UCSD-AML1 (cell line): ENCODE results near the gene LGI2.
"Not testable (repeated sequence)": the region's sequence is repeated elsewhere in the genome, so short reads cannot be mapped to it uniquely, and the experiment has no call there.

ENCODE experiments used
- DNase-seq: peaks from one replicate; lab custom pipeline; 2025; ENCODE audit not compliant: unreplicated experiment; lab: John Stamatoyannopoulos, UW

LGI2 gene

GRCh38 chr4:25030277-25031076 is at the start of gene LGI2:
LGI2 (minus strand) TSS chr4:25030946; CDS start chr4:25030693, 253 bp downstream.
- no peak for DNase-seq

- no peak for DNase-seq
Observed at GRCh38 chr4:25078523-25078922, 47.8 kb upstream of the LGI2 start.

DNA sequence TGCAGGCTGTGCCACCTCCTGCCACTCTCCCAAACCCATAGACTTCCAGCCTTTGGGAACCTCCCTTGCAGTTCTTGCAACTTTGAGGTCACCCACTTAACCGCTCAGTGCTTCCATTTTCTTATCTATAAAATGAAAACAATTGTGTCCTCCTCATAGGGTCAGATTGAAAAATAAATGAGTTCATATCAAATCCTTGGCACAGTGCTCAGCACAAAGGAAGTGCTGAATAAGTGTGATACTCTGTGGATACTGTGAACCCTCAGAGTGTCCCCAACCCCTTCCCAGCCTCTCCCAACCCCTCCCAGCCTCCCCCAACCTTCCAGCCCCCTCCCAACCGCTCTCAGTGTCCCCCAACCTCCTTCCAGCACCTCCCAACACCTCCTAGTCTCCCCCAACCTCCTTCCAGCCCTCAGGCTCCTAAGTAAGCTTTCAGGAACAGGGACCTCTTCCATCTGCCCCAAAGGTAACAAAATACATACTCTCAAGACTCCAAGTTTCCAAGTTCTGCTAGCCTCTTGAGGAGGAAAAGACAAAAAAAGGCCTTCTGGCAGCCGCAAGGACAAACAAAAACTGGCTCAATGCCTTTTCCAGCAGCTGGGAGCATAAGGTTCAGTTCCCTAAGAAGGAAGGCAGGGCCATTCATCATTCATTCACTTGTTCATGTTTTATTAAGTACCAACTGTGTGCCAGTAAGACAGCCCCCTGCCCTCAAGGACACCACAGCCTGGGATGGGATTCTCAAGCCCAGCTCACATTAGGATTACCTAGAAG is 46.1 kb upstream of the LGI2 start:
- DNase-seq = no peak

DNA sequence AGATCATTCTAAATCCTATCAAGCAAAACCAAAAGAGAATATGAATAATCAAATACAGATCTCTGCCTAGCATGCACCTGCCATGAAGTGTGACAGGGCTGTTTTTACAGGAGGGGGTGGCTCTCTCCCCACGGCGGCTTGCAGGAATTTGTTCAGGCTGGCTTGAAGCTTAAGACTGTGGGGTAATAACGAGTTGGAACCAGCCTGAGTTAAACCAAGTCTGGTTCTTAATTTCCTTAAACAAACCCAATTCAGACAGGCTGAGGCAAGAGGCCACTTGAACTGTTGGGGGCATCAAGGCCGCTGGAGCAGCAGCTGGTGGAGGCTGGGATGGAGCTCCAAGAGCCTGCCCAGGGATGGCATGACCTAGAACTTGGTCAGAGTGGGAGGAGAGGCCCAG is 45.1 kb upstream of the LGI2 start:
- DNase-seq = no peak

GRCh38 chr4:25075129-25075528 is 44.4 kb upstream of the LGI2 start:
- DNase-seq = no peak

DNA sequence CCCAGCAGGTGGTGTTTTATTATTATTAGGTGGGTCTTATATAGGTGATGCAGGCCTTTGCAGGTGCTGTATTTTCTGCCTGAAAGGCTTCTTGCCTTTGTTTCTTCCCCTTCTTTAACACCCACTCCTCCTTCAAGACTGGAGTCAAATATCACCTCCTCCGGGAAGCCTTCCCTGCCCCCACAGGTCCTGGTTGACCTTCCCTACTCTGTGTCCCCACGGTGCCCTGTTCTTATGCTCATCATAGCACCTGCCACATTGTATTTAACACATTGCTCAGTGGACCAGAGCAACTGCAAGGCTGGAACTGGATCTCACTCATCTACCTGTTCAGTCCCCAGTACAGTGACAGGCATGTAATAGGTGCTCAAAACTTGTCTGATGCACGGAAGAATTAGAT is 39.8 kb upstream of the LGI2 start:
- DNase-seq = no peak

GRCh38 chr4:25069014-25069413 is 38.3 kb upstream of the LGI2 start:
- no peak for DNase-seq

DNA sequence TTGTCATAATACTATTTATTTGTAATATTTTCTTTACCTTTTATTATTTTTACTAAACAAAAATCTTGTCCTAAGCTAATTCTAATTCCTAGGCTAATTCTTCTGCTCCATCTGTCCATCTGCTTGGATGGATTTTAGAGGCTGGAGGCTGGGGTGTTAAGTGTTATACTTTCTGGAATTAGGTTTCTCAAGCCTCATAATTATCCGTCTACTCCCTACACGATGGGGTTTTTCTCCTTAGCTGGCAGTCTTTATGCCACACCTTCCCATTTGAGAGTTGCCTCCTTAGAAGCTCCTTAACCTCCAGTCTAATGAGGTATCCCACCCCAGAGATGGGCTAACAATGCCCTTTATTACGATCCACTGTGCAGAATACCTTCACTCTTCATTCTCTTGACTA is 37.6 kb upstream of the LGI2 start:
- DNase-seq = no peak

DNA sequence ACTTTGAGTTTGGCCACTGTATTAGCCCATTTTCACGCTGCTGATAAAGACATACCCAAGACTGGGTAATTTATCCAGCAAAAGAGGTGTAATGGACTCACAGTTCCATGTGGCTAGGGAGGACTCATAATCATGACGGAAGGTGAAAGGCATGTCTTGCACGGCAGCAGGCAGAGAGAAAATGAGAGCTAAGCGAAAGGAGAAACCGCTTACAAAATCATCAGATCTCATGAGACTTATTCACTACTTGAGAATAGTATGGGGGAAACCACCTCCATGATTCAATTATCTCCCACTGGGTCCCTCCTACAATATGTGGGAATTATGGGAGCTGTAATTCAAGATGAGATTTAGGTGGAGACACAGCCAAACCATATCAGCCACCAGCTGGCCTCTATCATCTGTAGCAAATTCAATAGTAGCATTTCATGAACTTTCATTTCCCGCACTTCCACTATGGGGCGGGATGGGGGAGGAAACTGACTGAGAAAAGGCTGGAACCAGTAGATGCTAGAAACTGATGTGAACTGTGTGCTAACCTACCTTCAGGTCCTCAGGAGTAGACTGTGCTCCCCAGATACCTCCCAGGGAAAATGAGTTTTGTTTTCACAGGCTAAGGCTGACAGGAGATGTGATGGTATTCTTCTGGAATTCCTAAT is 35.3 kb upstream of the LGI2 start:
- DNase-seq = no peak

DNA sequence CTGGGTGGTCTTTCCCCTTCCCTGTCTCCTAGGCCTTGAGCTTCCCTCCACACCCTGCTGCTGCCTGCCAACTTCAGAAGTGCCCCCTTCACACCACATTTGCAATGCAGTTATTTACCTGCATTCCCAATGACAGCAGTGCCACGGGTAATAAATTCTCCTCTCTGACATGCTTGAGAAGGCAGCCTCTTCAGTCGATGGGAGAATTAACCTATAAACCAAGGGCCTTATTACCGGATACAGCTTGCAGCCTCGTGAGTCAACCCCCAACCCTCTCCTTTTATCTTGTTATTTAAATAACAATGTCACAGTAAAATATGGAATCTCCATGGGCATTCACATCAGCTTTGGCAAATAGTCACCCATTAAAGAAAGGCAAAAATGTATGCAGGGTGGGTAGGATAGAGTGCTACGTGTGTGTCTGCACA is 34.7 kb upstream of the LGI2 start:
- no peak for DNase-seq

DNA sequence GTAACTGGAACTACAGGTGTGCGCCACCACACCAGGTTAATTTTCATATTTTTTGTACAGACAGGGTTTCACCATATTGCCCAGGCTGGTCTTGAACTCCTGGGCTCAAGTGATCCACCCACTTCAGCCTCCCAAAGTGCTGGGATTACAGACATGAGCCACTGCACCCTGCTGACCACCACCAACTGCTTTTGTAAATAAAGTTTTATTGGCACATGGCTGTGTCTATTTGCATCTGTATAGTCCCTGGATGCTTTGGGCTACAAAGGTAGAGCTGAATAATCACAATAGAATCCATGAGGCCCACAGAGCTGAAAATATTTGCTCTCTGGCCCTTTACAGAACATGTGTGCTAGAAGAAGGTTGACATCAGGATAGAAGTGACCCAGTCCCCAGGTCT is 33.7 kb upstream of the LGI2 start:
- DNase-seq = not testable (repeated sequence)

DNA sequence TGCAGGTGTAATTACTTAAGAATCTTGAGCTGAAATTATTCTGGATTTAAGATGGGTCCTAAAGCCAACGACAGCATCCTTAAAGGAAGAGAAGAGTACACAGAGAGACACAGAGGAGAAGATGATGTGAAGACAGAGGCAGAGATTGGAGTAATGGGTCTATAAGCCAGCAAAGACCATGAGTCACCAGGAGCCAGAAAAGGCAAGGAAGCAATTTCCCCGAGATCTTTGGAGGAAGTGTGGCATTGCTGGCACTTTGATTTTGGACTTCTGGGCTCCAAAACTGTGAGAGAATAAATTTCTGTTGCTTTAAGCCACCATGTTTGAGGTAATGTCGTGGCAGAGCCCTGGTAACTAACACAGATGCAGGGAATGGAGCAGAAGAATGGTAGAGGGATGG is 32.4 kb upstream of the LGI2 start:
- no peak for DNase-seq

GRCh38 chr4:25062098-25062497 is 31.4 kb upstream of the LGI2 start:
- DNase-seq = no peak

DNA sequence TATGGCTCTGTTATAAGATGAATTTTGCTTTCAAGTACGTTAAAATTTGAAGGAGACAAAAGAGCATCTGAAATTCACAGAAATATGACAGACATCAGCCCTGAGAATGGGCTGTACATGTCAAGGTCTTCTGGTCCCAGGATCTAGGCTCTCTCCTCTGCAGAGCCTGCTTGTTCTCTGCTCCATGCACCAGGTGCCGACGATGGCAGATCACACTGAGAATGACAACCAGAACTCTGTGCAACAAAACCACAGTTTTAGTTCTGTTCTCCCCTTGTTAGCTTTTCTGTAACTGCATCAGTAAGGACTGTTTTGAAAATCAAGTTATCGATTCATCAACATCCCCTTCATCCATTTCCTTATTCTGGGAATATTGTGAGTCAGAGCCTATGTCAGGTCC is 30.9 kb upstream of the LGI2 start:
- DNase-seq = no peak

DNA sequence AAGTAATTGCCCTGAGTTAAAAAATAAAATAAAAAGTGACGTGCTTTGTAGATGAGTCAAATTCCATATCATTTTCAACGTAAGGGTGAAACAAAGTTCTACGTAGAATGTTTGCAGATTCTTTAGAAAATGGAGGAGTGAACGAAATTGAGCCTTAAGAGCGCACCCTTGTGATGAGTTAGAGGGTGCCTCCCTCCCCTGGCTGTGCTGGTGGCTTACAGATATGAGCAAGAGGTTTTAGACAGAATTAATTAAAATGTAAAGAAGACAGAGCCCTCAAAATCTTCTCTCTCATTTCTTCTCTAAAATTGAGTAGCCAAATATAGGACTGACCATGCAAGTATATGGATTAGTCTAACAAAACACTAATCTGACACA is 30.2 kb upstream of the LGI2 start:
- DNase-seq = no peak

DNA sequence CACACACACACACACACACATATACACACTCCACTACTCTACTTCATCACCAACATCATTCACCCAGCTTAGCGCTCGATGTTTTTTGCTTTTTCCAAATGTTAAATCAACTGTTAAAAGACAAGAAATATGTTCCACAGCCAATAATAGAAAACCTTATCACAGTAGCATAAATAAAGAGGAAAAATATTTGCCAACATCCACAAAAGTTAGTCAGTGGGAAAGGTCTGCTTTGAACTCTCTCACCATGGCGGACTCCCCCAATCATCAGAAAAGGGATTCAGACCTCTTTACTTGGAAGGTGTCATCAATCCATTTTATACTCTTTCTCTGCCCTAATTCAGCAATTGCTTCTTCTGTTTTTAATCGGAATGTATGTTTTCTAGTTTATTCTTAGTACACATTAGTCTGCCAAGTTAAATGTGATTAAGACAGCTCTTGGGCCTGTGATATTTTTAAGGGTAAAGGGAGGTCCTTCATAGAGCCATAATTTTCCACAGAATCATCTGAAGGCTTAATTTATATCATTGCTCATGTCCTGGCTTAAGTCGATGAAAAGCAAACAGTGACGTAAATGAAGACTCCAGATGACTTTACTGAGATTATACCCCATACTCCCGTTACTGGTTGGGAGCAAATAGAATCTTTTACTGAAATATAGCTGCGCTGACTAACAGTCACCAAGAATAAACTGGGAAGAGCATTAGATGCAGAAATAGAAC is 29.7 kb upstream of the LGI2 start:
- no peak for DNase-seq

DNA sequence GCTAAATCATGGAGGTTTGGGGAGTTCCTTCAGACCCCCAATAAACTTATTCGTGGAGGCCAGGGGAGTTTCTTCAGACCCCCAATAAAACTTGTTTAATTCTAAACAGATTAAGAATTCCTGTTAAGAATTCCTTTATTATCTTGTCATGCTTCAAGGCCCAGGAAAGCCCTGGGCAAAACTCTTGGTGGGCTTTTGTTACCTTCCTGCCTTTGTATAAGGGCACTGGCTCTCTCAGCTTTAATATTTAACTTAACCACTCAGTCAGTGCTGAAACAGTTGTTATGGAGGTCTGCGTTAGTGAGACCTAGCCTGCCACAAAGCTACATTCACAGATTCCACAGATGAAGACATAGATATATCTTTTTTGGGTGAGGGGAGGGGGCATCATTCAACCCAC is 29.0 kb upstream of the LGI2 start:
- DNase-seq = no peak

GRCh38 chr4:25058796-25059195 is 28.1 kb upstream of the LGI2 start:
- no peak for DNase-seq

GRCh38 chr4:25057299-25057698 is 26.6 kb upstream of the LGI2 start:
- no peak for DNase-seq

DNA sequence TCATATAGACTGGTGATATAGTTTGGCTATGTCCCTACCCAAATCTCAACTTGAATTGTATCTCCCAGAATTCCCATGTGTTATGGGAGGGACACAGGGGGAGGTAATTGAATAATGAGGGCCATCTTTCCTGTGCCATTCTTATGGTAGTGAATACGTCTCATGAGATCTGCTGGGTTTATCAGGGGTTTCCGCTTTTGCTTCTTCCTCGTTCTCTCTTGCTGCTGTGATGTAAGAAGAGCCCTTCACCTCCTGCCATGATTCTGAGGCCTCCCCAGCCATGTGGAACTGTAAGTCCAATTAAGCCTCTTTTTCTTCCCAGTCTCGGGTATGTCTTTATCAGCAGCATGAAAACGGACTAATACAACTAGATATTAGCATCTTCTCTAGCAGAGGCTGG is 21.3 kb upstream of the LGI2 start:
- DNase-seq = not testable (repeated sequence)

GRCh38 chr4:25051534-25051933 is 20.8 kb upstream of the LGI2 start:
- DNase-seq = no peak
